ENCODE results near the gene FPR3.

FPR3 gene

GRCh38 chr19:51820831-51821446, 26.0 kb downstream of the FPR3 start:
- no peak for TF ChIP-seq CTCF (IDR thresholded peaks at IDR 0.05; ENCODE audit: low read depth, low read length)
- H3K4me3 ChIP-seq (ENCODE audit: low read depth, low read length), result no peak overlapping the region

GRCh38 chr19:51821456-51821855, 26.5 kb downstream of the FPR3 start:
- no peak overlapping the region for H3K4me3 ChIP-seq (ENCODE audit: low read depth, low read length)
- TF ChIP-seq CTCF (IDR thresholded peaks at IDR 0.05; ENCODE audit: low read depth, low read length), result no peak

GRCh38 chr19:51821921-51822320, 27.0 kb downstream of the FPR3 start:
- TF ChIP-seq CTCF (IDR thresholded peaks at IDR 0.05; ENCODE audit: low read depth, low read length), result no peak
- no peak overlapping the region for H3K4me3 ChIP-seq (ENCODE audit: low read depth, low read length)

- no peak overlapping the region for H3K4me3 ChIP-seq (ENCODE audit: low read depth, low read length)
- no peak for TF ChIP-seq CTCF (IDR thresholded peaks at IDR 0.05; ENCODE audit: low read depth, low read length)
These were observed 27.4 kb downstream of the FPR3 start for GRCh38 chr19:51822325-51822724.

GRCh38 chr19:51822946-51823345, 28.0 kb downstream of the FPR3 start:
- no peak overlapping the region for H3K4me3 ChIP-seq (ENCODE audit: low read depth, low read length)
- no peak for TF ChIP-seq CTCF (IDR thresholded peaks at IDR 0.05; ENCODE audit: low read depth, low read length)

GRCh38 chr19:51824281-51825005, 29.5 kb downstream of the FPR3 start:
- no peak overlapping the region for H3K4me3 ChIP-seq (ENCODE audit: low read depth, low read length)
- no peak for TF ChIP-seq CTCF (IDR thresholded peaks at IDR 0.05; ENCODE audit: low read depth, low read length)

- TF ChIP-seq CTCF (IDR thresholded peaks at IDR 0.05; ENCODE audit: low read depth, low read length), result no peak
- no peak overlapping the region for H3K4me3 ChIP-seq (ENCODE audit: low read depth, low read length)
These were observed 35.3 kb downstream of the FPR3 start for GRCh38 chr19:51830274-51830673.

All from WI38 (cell line).